LNCAP (cell line): ENCODE results near the gene CMTM8.

Source experiments
- TF ChIP-seq, protein P1 (sequence below): fragments of 450-650 bp; IDR thresholded peaks from 2 replicates; pipeline ENCODE4 v1.5.1; 2017; ENCODE audit warnings: mild to moderate bottlenecking

Gene CMTM8

DNA sequence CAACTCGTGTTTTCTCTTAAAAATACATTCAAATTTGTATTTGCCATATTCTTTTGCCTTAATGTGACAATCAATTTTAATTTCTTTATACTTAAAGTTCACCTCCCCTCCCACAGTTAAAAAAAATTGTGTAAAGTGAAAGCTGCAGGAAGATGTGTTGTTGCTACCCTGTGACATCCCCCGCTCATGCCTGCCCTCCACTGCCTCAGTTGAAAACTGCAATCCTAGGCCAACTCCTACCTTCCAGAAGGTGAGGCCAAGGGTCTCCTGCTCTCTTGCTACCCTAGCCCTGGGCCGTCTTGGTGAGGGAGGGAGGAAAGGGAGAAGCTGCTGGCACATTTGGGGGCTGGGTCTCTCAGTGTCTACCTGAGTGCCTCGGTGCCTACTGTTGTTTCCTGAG, 96.2 kb downstream of the CMTM8 start:
- TF ChIP-seq, protein P1, sequence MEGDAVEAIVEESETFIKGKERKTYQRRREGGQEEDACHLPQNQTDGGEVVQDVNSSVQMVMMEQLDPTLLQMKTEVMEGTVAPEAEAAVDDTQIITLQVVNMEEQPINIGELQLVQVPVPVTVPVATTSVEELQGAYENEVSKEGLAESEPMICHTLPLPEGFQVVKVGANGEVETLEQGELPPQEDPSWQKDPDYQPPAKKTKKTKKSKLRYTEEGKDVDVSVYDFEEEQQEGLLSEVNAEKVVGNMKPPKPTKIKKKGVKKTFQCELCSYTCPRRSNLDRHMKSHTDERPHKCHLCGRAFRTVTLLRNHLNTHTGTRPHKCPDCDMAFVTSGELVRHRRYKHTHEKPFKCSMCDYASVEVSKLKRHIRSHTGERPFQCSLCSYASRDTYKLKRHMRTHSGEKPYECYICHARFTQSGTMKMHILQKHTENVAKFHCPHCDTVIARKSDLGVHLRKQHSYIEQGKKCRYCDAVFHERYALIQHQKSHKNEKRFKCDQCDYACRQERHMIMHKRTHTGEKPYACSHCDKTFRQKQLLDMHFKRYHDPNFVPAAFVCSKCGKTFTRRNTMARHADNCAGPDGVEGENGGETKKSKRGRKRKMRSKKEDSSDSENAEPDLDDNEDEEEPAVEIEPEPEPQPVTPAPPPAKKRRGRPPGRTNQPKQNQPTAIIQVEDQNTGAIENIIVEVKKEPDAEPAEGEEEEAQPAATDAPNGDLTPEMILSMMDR = peak; percentile 46

DNA sequence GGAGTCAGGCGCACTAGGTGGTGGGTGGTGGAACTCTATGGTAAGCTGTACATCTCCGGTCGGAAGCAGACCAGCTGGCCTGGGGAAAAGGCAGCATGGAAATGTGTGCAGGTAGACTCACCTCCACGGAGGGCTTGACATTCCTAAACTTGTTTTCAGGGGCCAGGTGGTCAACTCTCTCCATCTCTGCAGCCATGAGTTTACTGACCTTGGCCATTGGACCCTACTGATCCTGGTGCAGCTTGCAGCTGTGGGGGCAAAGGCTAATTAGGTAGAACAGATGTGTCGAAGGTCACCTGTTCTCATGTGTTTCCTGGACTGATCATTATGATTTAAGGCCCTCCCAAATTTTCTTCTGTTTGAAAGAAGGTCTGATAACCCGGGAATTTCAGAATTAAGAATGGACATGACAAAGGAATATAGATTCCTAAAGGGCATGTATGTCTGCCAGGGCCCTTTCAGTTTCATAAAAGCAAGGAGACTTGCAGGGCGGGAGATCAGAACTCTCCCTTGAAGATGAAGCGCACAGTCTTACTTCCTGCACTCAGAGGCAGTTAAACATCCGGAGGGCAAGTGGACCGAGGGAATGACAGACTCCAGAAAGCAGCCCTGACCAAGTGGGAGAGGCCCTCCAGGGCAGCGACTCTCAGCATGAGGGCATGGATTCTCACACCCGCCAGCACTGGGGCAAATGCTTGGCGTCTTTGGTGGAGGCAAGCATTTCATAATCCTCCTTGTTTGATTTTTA, 97.1 kb downstream of the CMTM8 start:
- TF ChIP-seq, protein P1 = no peak

- TF ChIP-seq, protein P1 = no peak
These were observed 97.6 kb downstream of the CMTM8 start for GRCh38 chr3:32336113-32336498.

DNA sequence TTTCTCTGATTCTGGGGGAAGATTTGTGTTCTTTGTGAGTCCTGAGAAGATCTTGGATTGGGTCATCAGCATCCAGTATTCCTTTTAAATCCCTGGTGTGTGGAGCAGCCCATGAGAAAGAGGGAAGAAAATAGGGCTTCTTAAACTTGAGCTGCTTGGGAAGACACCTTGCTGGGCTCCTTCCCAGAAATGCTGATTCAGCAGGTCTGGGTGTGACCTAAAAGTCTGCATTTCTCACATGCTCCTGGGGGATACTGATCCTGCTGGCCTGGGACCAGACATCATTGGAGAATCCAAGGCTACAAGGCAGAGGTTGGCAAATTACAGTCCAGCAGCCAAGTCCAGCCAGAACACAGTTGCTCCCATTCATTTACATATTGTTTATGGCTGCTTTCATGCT, 99.0 kb downstream of the CMTM8 start:
- TF ChIP-seq, protein P1 = no peak

DNA sequence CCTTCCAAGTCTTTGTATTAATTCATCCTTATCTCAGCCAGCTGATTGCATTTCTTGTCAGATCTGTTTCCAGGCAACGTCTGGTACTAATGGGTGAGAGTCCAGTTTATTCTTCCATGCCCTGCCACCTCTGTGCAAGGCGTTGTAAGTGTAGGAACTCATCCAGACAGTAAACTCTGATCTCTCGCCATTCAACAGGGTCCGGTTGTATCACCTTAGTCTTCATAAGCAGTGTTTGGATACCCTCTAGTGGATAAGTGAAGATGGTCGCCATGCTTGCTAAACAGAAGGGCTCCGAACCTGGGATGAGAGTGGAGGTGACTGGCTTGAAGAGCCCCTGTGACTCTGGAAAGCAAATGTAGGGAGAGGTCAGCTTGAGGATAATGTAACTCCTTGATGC, 101.6 kb downstream of the CMTM8 start:
- TF ChIP-seq, protein P1 = peak; percentile 69

DNA sequence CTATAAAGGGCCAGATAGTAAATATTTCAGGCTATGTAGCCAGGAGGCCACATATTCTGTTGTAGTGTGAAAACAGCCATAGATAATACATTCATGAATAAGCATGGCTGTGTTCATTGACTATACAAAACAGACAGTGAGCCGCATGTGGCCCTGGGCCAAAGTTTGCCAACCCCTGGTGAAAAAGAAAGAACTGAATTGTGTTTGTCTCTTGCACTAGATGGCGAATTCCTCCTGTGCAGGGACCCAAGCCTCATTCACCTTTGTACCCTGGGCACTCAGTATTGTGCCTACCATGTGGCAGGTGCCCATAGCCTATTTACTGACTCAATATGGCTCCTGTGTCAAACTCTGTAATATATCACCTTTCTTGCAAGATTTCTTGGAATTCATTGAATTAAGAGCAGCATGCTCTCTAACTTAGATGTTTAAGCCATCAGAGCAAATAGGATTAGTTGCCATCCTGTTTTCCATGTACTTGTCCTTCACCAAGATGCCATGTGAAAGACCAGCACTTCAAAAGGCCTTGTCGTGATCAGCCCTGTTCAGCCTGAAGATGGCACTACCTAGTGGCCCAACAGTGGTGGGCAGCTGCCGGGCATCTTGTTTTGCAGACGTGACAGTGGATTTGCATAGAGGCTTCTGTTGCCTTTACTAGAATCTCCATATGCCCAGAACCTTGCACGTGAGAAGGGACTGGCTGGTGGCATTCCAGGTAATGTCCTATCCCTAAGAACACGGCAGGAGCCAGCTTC, 102.3 kb downstream of the CMTM8 start:
- TF ChIP-seq, protein P1 = no peak; the same call in 1 of the 2 replicates

GRCh38 chr3:32347343-32348125, 109.1 kb downstream of the CMTM8 start:
- TF ChIP-seq, protein P1 = no peak
